BE2C (cell line): ENCODE data around the gene ARL6IP1.

Experiments
- DNase-seq: peaks from one replicate; pipeline ENCODE4 v3.0.0-alpha.2; 2020
- H3K27me3 ChIP-seq: fragments of 250-450 bp; sonication (Bioruptor Pico); 2 replicates; pipeline ENCODE4 v1.5.1; 2020; ENCODE audit warnings: mild to moderate bottlenecking
- H3K36me3 ChIP-seq: fragments of 250-450 bp; sonication (Bioruptor Pico); 2 replicates; pipeline ENCODE4 v1.5.1; 2020; ENCODE audit warnings: mild to moderate bottlenecking
- H3K4me1 ChIP-seq: fragments of 250-450 bp; sonication (Bioruptor Pico); 2 replicates; pipeline ENCODE4 v1.5.1; 2020
- H3K4me3 ChIP-seq: 2 replicates; pipeline ENCODE4 v1.5.1; 2011; ENCODE audit warnings: low read depth, low read length
- H3K9me3 ChIP-seq: fragments of 250-450 bp; sonication (Bioruptor Pico); 2 replicates; pipeline ENCODE4 v1.5.1; 2020
- TF ChIP-seq, protein P1 (sequence below): IDR thresholded peaks from 2 replicates; pipeline ENCODE4 v1.5.1; 2012; ENCODE audit warnings: mild to moderate bottlenecking, low read depth, low read length

ARL6IP1 gene

DNA sequence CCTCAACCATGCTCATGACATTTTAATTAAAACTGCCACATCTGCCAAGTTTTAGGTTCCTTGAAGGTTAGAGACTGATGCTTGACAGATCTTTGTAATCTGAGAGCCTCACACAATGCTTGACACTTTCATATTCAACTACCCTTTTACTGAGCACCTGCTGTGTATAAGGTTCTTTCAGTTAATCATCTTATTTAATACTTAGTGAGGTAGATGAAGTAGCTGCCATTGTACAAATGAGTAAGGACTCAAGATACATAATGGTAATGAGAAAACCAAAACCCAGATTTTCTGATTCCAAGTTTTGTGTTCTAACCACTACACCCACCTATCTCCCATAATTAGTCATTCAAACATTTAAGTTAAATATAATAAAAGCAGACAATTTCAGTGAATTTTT lies 35.4 kb upstream of the ARL6IP1 start:
- H3K36me3 ChIP-seq: peaks cover 92% of the 10 kb centered on the region
- H3K4me1 ChIP-seq: no peaks in the 10 kb centered on the region
- no peaks in the 10 kb centered on the region for H3K27me3 ChIP-seq
- TF ChIP-seq, protein P1, sequence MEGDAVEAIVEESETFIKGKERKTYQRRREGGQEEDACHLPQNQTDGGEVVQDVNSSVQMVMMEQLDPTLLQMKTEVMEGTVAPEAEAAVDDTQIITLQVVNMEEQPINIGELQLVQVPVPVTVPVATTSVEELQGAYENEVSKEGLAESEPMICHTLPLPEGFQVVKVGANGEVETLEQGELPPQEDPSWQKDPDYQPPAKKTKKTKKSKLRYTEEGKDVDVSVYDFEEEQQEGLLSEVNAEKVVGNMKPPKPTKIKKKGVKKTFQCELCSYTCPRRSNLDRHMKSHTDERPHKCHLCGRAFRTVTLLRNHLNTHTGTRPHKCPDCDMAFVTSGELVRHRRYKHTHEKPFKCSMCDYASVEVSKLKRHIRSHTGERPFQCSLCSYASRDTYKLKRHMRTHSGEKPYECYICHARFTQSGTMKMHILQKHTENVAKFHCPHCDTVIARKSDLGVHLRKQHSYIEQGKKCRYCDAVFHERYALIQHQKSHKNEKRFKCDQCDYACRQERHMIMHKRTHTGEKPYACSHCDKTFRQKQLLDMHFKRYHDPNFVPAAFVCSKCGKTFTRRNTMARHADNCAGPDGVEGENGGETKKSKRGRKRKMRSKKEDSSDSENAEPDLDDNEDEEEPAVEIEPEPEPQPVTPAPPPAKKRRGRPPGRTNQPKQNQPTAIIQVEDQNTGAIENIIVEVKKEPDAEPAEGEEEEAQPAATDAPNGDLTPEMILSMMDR: no peak
- H3K4me3 ChIP-seq: no peak overlapping the region
- H3K9me3 ChIP-seq: no peaks in the 10 kb centered on the region
- no peak for DNase-seq

DNA sequence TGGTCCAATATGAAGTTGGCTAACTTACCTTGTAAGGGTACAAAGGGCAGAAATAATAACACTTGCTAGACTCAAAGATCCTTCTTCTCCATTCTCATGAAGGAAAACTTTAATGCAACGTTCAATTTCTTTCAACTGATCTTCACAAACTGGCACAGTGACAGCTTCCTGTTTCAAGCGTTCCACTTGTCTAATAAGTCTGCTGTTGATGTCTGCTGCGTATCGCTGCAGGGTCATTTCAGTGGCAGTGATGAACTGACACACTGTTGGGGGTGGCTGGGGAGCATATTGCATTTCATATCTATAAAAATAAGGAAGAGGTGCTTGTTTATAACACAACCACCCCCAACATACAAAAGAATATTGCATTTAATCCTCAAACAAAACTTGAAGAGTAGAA lies 33.5 kb upstream of the ARL6IP1 start:
- H3K9me3 ChIP-seq: no peaks in the 10 kb centered on the region
- no peak overlapping the region for H3K4me3 ChIP-seq
- no peak for DNase-seq
- TF ChIP-seq, protein P1: no peak
- peaks cover 92% of the 10 kb centered on the region for H3K36me3 ChIP-seq
- H3K4me1 ChIP-seq: no peaks in the 10 kb centered on the region
- no peaks in the 10 kb centered on the region for H3K27me3 ChIP-seq

DNA sequence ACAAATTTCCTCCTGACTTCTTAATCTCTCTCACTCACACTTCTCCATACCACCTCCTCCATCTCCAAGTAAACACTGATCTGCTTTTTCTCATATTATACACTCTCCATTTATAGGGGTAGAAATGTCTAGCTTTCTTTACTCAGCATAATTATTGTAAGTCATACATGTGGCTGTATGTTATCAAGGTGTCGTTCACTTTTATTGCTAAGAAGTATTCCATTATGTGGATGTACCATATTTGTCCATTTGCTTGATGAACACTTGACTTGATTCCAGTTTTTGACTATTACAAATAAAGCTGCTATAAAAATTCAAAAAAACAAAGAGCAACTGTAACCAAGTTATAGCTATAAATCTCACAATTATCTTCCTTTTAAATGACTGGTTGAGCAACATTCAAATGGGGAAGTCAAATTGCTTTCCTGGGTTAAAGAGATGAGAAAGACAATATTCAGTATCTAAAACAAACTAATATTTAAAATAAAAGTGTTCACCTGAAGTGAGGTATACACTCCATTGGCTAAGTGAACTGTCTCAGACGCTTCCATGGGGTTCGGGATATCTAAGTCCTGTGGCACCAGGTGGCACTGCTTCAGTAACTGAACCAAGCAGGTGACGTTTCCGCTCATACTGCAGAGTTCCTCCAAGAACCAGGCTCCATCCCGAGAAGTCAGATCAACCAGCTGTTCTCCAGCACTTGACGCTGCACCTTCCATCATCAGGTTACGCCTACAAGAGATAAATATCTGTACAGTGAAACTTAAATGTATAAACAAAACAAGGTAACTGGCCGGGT lies 32.6 kb upstream of the ARL6IP1 start:
- Histone ChIP-seq H3K27me3 (no peaks in the 10 kb centered on the region), H3K36me3 (peaks cover 95% of the 10 kb centered on the region), H3K4me1 (no peaks in the 10 kb centered on the region), H3K4me3 (no peak overlapping the region), H3K9me3 (no peaks in the 10 kb centered on the region)
- TF ChIP-seq, protein P1: no peak
- DNase-seq: no peak

DNA sequence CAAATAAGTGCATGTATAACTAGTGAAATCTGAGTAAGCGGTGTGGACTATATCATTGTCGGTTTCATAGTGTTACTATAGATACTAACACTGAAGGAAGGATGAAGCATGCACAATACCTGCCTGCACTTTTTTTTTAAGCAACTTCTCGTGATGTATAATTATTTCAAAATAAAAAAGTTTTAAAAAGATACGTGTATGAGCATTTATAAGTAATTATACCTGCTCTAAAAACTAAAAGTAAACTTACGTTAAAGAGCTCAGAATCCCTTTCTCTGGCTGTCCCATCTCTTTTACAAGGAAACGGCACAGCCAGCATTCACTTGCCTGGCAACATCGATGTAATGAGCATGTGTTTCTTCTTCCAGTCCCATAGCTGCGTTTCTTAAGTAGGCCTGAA lies 31.3 kb upstream of the ARL6IP1 start:
- DNase-seq: no peak
- H3K27me3 ChIP-seq: no peaks in the 10 kb centered on the region
- H3K36me3 ChIP-seq: peaks cover 92% of the 10 kb centered on the region
- no peaks in the 10 kb centered on the region for H3K9me3 ChIP-seq
- no peak overlapping the region for H3K4me3 ChIP-seq
- TF ChIP-seq, protein P1: no peak
- no peaks in the 10 kb centered on the region for H3K4me1 ChIP-seq

DNA sequence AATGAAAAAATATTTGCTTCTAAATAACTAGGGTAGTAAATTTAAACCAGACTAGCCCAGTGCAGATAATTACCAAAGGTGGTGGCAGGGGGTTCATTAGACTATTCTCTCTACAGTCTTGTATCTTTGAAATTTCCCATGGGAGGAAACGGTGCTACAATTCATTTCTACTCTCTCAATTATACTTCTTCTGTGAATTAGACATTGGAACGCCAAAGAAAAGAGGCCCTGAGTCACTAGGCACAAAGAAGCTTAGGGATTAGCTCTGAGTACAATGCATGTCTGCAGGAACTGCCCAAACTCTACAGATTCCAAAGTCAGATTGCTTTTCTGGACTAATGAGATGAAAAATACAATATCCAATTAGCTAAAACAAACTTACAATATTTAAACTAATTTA lies 30.7 kb upstream of the ARL6IP1 start:
- Histone ChIP-seq H3K36me3 (peaks cover 85% of the 10 kb centered on the region), H3K27me3 (no peaks in the 10 kb centered on the region), H3K4me1 (no peaks in the 10 kb centered on the region), H3K9me3 (no peaks in the 10 kb centered on the region), H3K4me3 (no peak overlapping the region)
- DNase-seq: no peak
- TF ChIP-seq, protein P1: no peak

DNA sequence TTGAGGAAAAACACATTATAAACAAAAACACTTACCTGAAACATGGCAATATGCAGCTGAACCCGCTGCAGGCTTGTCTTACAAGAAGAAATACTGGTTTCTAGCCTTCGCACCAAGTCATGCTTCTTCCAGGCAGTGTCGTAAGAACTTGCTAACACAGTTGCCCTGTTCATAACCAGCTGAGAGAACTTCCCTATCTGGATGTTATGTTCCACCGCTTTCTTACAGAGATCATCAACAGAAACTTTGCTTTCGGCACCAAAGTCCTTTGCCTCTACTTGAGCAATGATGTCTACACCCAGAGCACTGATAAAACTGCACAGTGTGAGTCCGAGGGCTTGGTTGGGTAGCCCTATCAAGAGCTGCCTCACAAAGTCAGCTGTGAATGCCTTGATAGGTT lies 27.9 kb upstream of the ARL6IP1 start:
- Histone ChIP-seq H3K9me3 (no peaks in the 10 kb centered on the region), H3K27me3 (no peaks in the 10 kb centered on the region), H3K4me1 (no peaks in the 10 kb centered on the region), H3K36me3 (peaks cover 58% of the 10 kb centered on the region), H3K4me3 (no peak overlapping the region)
- TF ChIP-seq, protein P1: no peak
- no peak for DNase-seq
